T-helper 1 cell treated with Interleukin-12 subunit alpha and Interleukin-12 subunit beta and Interleukin-4 antibody, amounts not matched to agents 30 μg/mL and 1 μg/mL, for 36 hours (primary cell): ENCODE data around the gene FBXO44.
"Not testable (repeated sequence)": the region's sequence is repeated elsewhere in the genome, so short reads cannot be mapped to it uniquely, and the experiment has no call there.

ENCODE experiments used
- H3K27ac Mint-ChIP-seq: one replicate; pipeline ENCODE4 v1.8.0; 2021; ENCODE audit warnings: mild to moderate bottlenecking, mixed read lengths
- H3K27me3 Mint-ChIP-seq: one replicate; pipeline ENCODE4 v1.8.0; 2021; ENCODE audit warnings: low read depth, mixed read lengths
- H3K36me3 Mint-ChIP-seq: one replicate; pipeline ENCODE4 v1.8.0; 2021; ENCODE audit warnings: low read depth, mixed read lengths
- H3K4me1 Mint-ChIP-seq: one replicate; pipeline ENCODE4 v1.8.0; 2021; ENCODE audit warnings: low read depth, mixed read lengths
- H3K4me3 Mint-ChIP-seq: one replicate; pipeline ENCODE4 v1.8.0; 2021; ENCODE audit warnings: mild to moderate bottlenecking, moderate library complexity, mixed read lengths
- H3K9me3 Mint-ChIP-seq: one replicate; pipeline ENCODE4 v1.8.0; 2021; ENCODE audit warnings: mixed read lengths

Gene FBXO44

GRCh38 chr1:11654137-11654938, at the start of gene FBXO44, which contains the start of gene FBXO2:
Gene FBXO44 (plus strand): TSS chr1:11654877. CDS start chr1:11655836, 959 bp downstream.
Gene FBXO2 (minus strand): TSS chr1:11654429. CDS start chr1:11654340, 89 bp downstream.
- Mint-ChIP-seq H3K27me3 (peaks cover 18% of the 10 kb centered on the region), H3K9me3 (no peaks in the 10 kb centered on the region), H3K4me1 (peaks cover 18% of the 10 kb centered on the region), H3K4me3 (peak within 1 kb of the TSS; percentile 76), H3K36me3 (peaks cover 2% of the 10 kb centered on the region), H3K27ac (no peak within 1 kb of the TSS)

GRCh38 chr1:11606775-11607174, 47.9 kb upstream of the FBXO44 start:
- H3K27me3 Mint-ChIP-seq, result no peaks in the 10 kb centered on the region
- H3K27ac Mint-ChIP-seq, result no peak overlapping the region
- no peaks in the 10 kb centered on the region for H3K9me3 Mint-ChIP-seq
- no peaks in the 10 kb centered on the region for H3K4me1 Mint-ChIP-seq
- H3K36me3 Mint-ChIP-seq, result no peaks in the 10 kb centered on the region
- no peak overlapping the region for H3K4me3 Mint-ChIP-seq

DNA sequence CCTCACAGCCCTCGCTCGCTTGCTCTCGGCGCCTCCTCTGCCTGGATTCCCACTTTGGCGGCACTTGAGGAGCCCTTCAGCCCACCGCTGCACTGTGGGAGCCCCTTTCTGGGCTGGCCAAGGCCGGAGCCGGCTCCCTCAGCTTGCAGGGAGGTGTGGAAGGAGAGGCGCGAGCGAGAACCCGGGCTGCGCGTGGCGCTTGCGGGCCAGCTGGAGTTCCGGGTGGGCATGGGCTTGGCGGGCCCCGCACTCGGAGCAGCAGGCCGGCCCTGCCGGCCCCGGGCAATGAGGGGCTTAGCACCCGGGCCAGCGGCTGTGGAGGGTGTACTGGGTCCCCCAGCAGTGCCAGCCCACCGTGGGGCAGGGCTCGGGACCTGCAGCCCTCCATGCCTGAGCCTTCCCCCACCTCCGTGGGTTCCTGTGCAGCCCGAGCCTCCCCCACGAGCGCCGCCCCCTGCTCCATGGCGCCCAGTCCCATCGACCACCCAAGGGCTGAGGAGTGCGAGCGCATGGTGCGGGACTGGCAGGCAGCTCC, 46.0 kb upstream of the FBXO44 start:
- not testable (repeated sequence) for H3K27ac Mint-ChIP-seq, H3K4me1 Mint-ChIP-seq, H3K4me3 Mint-ChIP-seq, H3K9me3 Mint-ChIP-seq, H3K36me3 Mint-ChIP-seq, H3K27me3 Mint-ChIP-seq

GRCh38 chr1:11609378-11609777, 45.3 kb upstream of the FBXO44 start:
- H3K4me3 Mint-ChIP-seq, H3K9me3 Mint-ChIP-seq, H3K36me3 Mint-ChIP-seq, H3K4me1 Mint-ChIP-seq, H3K27ac Mint-ChIP-seq, H3K27me3 Mint-ChIP-seq: not testable (repeated sequence)

- Mint-ChIP-seq H3K27me3 (no peaks in the 10 kb centered on the region), H3K27ac (no peak overlapping the region), H3K9me3 (no peaks in the 10 kb centered on the region), H3K4me3 (no peak overlapping the region), H3K36me3 (no peaks in the 10 kb centered on the region), H3K4me1 (no peaks in the 10 kb centered on the region)
Observed at GRCh38 chr1:11610629-11611180, 44.0 kb upstream of the FBXO44 start.

GRCh38 chr1:11611638-11612327, 42.9 kb upstream of the FBXO44 start:
- Mint-ChIP-seq H3K27ac (no peak overlapping the region), H3K27me3 (no peaks in the 10 kb centered on the region), H3K4me1 (no peaks in the 10 kb centered on the region), H3K4me3 (no peak overlapping the region), H3K9me3 (no peaks in the 10 kb centered on the region), H3K36me3 (no peaks in the 10 kb centered on the region)

DNA sequence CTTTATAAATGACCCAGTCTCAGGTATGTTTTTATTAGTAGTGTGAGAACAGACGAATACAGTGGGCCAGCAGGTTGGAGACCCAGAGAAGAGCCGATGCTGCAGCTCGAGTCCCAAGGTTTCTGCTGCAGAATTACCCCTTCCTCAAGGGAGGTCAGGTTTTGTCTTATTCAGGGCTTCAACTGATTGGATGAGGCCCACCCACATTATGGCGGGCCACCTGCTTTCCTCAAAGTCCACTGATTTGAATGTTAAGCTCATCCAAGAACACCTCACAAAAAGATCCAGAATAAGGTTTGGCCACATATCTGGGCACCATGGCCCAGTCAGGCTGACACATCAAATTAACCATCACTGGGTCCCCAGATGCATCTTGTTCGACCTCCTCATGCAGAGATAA, 41.3 kb upstream of the FBXO44 start:
- H3K4me1 Mint-ChIP-seq, result no peaks in the 10 kb centered on the region
- H3K36me3 Mint-ChIP-seq, result no peaks in the 10 kb centered on the region
- H3K27me3 Mint-ChIP-seq, result no peaks in the 10 kb centered on the region
- no peaks in the 10 kb centered on the region for H3K9me3 Mint-ChIP-seq
- H3K27ac Mint-ChIP-seq, result no peak overlapping the region
- no peak overlapping the region for H3K4me3 Mint-ChIP-seq

GRCh38 chr1:11615090-11615489, 39.6 kb upstream of the FBXO44 start:
- H3K9me3 Mint-ChIP-seq, result no peaks in the 10 kb centered on the region
- H3K36me3 Mint-ChIP-seq, result no peaks in the 10 kb centered on the region
- no peak overlapping the region for H3K27ac Mint-ChIP-seq
- no peaks in the 10 kb centered on the region for H3K4me1 Mint-ChIP-seq
- H3K27me3 Mint-ChIP-seq, result no peaks in the 10 kb centered on the region
- no peak overlapping the region for H3K4me3 Mint-ChIP-seq

- Mint-ChIP-seq H3K36me3 (no peaks in the 10 kb centered on the region), H3K27me3 (no peaks in the 10 kb centered on the region), H3K27ac (no peak overlapping the region), H3K4me1 (no peaks in the 10 kb centered on the region), H3K9me3 (no peaks in the 10 kb centered on the region), H3K4me3 (no peak overlapping the region)
Observed at GRCh38 chr1:11616766-11617165, 37.9 kb upstream of the FBXO44 start.

GRCh38 chr1:11617314-11617713, 37.4 kb upstream of the FBXO44 start:
- no peak overlapping the region for H3K4me3 Mint-ChIP-seq
- no peaks in the 10 kb centered on the region for H3K27me3 Mint-ChIP-seq
- H3K9me3 Mint-ChIP-seq, result no peaks in the 10 kb centered on the region
- H3K36me3 Mint-ChIP-seq, result no peaks in the 10 kb centered on the region
- H3K27ac Mint-ChIP-seq, result no peak overlapping the region
- no peaks in the 10 kb centered on the region for H3K4me1 Mint-ChIP-seq

DNA sequence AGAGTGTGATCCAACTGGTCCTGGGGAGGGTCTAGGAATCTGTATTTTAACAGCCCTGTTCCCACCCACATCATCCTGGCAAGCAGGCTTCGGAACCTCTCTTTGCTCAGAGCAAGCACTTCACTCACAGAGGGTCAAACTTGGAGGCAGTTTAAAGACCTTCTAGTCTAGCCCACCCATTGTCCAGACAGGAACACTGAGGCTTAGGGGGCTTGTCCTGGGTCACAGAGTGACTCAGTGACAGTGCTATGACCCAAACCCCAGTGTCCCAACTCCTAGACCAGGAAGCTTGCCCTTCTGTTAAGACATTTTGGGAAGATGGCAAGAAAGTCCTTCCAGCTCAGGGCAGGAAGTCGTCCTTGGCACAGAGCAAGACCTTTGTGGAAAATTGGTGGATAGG, 36.9 kb upstream of the FBXO44 start:
- Mint-ChIP-seq H3K27me3 (no peaks in the 10 kb centered on the region), H3K4me3 (no peak overlapping the region)

GRCh38 chr1:11620405-11620804, 34.3 kb upstream of the FBXO44 start:
- no peak overlapping the region for H3K27ac Mint-ChIP-seq
- no peak overlapping the region for H3K4me3 Mint-ChIP-seq
- no peaks in the 10 kb centered on the region for H3K4me1 Mint-ChIP-seq
- H3K9me3 Mint-ChIP-seq, result no peaks in the 10 kb centered on the region
- H3K27me3 Mint-ChIP-seq, result peaks cover 5% of the 10 kb centered on the region
- no peaks in the 10 kb centered on the region for H3K36me3 Mint-ChIP-seq

More for the DNA sequence above, 36.9 kb upstream of the FBXO44 start:
- no peaks in the 10 kb centered on the region for H3K4me1 Mint-ChIP-seq
- no peak overlapping the region for H3K27ac Mint-ChIP-seq
- no peaks in the 10 kb centered on the region for H3K36me3 Mint-ChIP-seq
- no peaks in the 10 kb centered on the region for H3K9me3 Mint-ChIP-seq

- Mint-ChIP-seq H3K36me3 (no peaks in the 10 kb centered on the region), H3K4me1 (no peaks in the 10 kb centered on the region), H3K4me3 (no peak overlapping the region), H3K27me3 (peaks cover 5% of the 10 kb centered on the region), H3K9me3 (no peaks in the 10 kb centered on the region), H3K27ac (no peak overlapping the region)
Observed at GRCh38 chr1:11620924-11621323, 33.8 kb upstream of the FBXO44 start.

GRCh38 chr1:11622398-11622797, 32.3 kb upstream of the FBXO44 start:
- Mint-ChIP-seq H3K4me1 (no peaks in the 10 kb centered on the region), H3K36me3 (no peaks in the 10 kb centered on the region), H3K27ac (no peak overlapping the region), H3K4me3 (no peak overlapping the region), H3K9me3 (no peaks in the 10 kb centered on the region), H3K27me3 (peaks cover 5% of the 10 kb centered on the region)

DNA sequence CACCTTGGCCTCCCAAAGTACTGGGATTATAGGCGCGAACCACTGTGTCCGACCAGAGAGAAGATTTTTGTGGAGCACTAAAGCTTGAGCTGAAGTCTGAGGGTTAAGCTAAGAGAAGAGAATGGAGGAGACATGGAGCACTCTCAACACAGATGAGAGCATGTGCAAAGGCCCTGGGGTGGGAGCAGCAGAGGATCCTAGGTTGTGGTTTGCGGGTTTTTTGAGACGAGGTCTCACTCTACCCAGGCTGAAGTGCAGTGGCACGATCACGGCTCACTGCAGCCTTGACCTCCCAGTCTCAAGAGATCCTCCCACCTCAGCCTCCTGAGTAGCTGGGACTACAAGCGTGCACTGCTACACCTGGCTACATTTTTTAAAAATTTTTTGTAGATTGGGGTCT, 31.0 kb upstream of the FBXO44 start:
- no peaks in the 10 kb centered on the region for H3K9me3 Mint-ChIP-seq
- no peak overlapping the region for H3K4me3 Mint-ChIP-seq
- no peaks in the 10 kb centered on the region for H3K4me1 Mint-ChIP-seq
- no peak overlapping the region for H3K27ac Mint-ChIP-seq
- no peaks in the 10 kb centered on the region for H3K36me3 Mint-ChIP-seq
- H3K27me3 Mint-ChIP-seq, result peaks cover 5% of the 10 kb centered on the region
